ENCODE results near the gene SRMS. TPM values are rescaled to one million over a fixed set of nuclear protein-coding genes. Genes with fewer than 3 reads are reported as not detected.

The SRMS gene
- total RNA-seq, 4 donors from 2014 or later, result not detected

- DNase-seq, result no peak
- TF ChIP-seq POLR2A (IDR thresholded peaks at IDR 0.05) (no peak), CTCF (IDR thresholded peaks at IDR 0.05) (no peak)
- Histone ChIP-seq H3K36me3 (no peaks in the 10 kb centered on the region), H3K4me1 (peaks cover 0 to 7% (median 1%) of the 10 kb centered on the region in 4 donors), H3K27ac (no peak overlapping the region), H3K27me3 (peaks cover 0 to 12% of the 10 kb centered on the region in 2 donors), H3K9me3 (no peaks in the 10 kb centered on the region), H3K4me3 (no peak overlapping the region)
Measured at GRCh38 chr20:63491078-63491477, 56.5 kb downstream of the SRMS start.

Other genes with a start within 250 kb of the SRMS start
- not detected for gene CHRNA4, start 186.4 kb downstream of the SRMS start, total RNA-seq
- not detected for gene KCNQ2, start 75.1 kb downstream of the SRMS start, total RNA-seq
- 1 to 10 TPM in 3 of 4 donors, under 1 TPM in 1; 0.67 to 3.3 (median 2.1) TPM for gene EEF1A2, start 48.7 kb downstream of the SRMS start, total RNA-seq
- gene PPDPF, start 27.0 kb downstream of the SRMS start, total RNA-seq, result 100 to 1,000 TPM in 3 of 4 donors, 10 to 100 TPM in 1; 94.1 to 435 (median 193) TPM
- 100 to 1,000 TPM in 1 of 4 donors, 10 to 100 TPM in 2, 1 to 10 TPM in 1; 8.3 to 109 (median 84.5) TPM for gene PTK6, start 10.4 kb downstream of the SRMS start, total RNA-seq
- under 1 TPM in 1 of 4 donors, not detected in 3; 0.67 TPM for gene FNDC11, start 6.4 kb upstream of the SRMS start, total RNA-seq
- 10 to 100 TPM; 32.2 to 42.0 (median 38.4) TPM for gene HELZ2, start 26.5 kb upstream of the SRMS start, total RNA-seq
- gene GMEB2, start 79.4 kb upstream of the SRMS start, total RNA-seq, result 10 to 100 TPM; 13.8 to 24.5 (median 17.1) TPM
- gene STMN3, start 105.7 kb upstream of the SRMS start, total RNA-seq, result 10 to 100 TPM in 1 of 4 donors, 1 to 10 TPM in 3; 3.4 to 23.1 (median 5.6) TPM
- gene RTEL1, start 110.6 kb upstream of the SRMS start, total RNA-seq, result 10 to 100 TPM; 25.6 to 61.1 (median 30.2) TPM
- gene TNFRSF6B, start 148.9 kb upstream of the SRMS start, total RNA-seq, result 1 to 10 TPM in 3 of 4 donors, not detected in 1; 2.1 to 4.2 (median 2.7) TPM
- 10 to 100 TPM; 39.1 to 67.6 (median 46.3) TPM for gene ARFRP1, start 160.2 kb upstream of the SRMS start, total RNA-seq
- gene ZGPAT, start 160.3 kb upstream of the SRMS start, total RNA-seq, result 10 to 100 TPM; 48.9 to 67.7 (median 54.7) TPM
- gene LIME1, start 188.9 kb upstream of the SRMS start, total RNA-seq, result 10 to 100 TPM; 32.6 to 55.3 (median 41.0) TPM
- gene SLC2A4RG, start 192.0 kb upstream of the SRMS start, total RNA-seq, result 10 to 100 TPM; 34.2 to 54.5 (median 40.4) TPM